Kidney tubule cell (primary cell): Measurements from ENCODE around the gene RELT.

Experiments used
- DNase-seq: peaks from one replicate; pipeline ENCODE4 v3.0.0-alpha.2; 2018; ENCODE audit warnings: low spot score

RELT gene

DNA sequence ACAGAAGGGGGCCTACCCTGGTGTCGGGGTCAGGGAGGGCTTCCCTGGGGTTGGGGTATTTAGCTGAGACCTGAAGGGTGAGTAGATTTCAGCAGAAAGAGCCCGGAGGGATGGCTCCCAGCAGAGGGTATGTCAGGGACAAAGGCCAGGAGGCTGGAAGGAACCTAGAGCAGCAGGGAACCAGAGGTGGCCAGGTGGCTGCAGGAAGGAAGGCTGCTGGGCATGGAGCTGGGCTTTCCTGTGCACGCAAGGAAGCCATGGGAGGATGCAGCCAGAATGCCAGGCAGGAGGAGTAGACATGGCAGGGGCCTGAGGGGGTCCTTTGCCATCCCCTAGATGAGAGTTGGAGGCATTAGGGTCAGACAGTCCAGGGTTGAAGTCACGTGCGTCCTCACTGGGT lies 27.4 kb upstream of the RELT start:
- DNase-seq = no peak

DNA sequence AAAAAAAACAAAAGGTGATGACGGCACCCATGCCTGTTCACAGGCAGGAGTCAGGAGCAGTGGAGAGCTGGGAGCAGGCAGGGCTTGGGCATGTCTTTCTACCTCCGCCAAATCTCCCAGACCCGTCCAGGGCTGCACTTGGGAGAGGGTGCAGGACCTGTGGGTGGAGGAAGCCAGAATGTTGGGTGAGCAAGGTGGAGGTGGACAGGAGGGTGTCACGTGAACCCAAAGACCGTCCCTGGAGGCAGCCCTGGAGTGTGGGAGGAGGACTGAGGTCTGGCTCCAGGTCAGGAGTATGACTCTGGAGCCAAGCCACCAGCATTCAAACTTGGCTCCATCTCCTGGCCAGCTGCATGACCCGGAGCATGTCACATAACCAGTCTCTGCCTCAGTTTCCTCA lies 26.6 kb upstream of the RELT start:
- DNase-seq = no peak

DNA sequence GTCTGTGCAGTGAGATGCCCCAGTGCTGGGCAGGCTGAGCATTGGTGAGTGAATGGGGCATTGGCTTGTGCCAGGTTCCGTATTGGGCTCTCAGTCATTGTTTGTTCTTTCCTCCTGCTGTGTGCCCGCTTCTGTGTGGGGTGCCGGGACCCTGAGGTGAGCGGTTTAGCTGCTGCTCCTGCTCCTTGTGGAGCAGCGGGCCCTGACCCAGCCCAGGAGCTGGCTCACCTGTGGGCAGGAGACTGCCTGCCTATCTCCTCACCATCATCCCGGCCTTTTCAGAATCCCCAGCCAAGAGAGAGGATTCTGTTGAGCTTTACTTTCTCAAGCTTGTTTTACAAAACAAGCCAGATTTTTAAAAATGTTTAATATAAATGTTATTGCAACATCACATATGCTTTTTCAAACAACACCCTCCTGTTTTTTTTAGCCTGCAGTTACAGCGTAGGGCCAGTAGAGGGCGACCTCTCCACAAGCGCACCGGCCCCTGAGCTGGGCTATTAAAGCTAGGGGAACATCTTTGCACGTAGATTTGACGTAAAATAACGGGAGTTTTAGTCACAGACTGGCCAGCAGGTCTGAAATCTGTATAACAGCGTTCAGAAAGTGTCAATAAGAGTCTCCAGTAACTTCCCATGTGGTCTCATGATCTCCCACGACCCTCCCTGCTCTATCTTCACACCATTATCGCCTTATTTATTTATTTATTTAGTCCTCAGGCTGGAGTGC lies 25.1 kb upstream of the RELT start:
- peak; percentile 70 for DNase-seq

DNA sequence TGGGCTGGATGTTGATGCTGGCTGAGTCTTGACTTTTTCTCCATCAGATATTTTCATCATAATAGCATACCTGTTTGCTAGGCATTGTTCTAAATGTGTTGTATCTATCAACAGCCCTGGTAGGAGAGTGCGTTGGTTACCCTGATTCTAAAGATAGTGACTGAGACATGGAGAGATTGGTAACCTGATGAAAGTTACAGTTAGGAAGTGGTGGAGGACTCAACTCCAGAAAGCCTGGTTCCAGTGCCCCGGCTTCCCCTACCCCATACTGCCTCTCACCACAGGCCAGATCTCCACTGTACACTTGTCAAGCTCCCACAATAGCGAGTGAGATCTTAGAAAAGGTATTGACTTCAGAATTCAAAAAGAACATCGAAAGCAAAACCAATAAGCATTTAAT lies 22.8 kb upstream of the RELT start:
- no peak for DNase-seq

DNA sequence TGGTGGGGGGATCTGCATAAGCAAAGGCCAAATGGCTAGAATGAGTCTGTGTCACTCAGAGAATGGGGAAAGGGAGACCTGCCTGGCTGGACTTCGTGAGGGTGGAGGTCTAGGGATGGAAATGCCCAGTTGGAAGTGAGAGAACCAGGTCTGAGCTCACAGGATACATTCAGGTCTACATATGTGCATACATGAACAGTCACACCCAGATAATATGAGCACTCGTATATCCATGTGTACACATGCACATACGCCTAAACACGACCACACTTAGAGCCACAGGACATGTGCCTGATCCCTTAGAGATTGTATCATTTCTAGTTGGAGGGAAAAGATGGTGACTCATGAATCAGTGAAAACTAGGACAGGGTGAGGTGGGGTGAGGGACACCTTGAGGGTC lies 21.1 kb upstream of the RELT start:
- no peak for DNase-seq

DNA sequence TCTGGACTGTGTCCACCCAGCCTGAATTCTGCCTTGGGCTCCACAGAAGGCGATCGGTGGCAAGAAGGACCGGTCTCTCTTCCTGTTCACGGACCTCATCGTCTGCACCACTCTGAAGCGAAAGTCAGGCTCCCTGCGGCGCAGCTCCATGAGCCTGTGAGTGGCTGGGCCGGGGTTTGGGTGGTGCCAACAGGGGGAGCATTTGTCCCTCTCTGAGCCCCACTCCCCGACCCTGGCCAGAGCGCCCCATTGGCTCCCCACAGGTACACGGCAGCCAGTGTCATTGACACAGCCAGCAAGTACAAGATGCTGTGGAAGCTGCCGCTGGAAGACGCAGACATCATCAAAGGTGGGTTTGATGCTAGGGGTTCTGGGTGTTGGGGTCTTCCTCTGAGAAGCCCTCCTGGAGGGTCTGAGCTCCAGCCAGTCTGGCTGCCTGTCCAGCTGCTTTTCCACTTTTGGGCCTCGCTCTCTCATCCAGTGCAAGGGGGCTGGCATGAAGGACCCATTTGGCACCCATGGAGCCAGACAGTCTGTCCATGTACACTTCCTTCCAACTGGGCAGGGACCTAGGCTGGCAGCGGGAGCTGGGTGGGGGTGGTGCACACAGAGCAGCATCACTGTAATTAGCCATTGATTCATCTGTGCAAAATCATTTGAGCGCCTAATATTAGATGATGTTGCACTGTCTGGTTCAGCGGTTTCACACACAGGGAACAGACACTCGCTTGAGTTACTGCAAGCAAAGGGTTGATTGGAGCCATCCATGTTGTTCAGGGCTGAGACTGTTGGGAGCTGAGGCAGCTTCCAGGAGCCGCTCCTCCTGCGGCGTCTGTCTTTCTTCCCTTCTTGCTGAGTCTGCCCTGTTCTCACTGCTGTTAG lies 19.0 kb upstream of the RELT start:
- DNase-seq = no peak

DNA sequence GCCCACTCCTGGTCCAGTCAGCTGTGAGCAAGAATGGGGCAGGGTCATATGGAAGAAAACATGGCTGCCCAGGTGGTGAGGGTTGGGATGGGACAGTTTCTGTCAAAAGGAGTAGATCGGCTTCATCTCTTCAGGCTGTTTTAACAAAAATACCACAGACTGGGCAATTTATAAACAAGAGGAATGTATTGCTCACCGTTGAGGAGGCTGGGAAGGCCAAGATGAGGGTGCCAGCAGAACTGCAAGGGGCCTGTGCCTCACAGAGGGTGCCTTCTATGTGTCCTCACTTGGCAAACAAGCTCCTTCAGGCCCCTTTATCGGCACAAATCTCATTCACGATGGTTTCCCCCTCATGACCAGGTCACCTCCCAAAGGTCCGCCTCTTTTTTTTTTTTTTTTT lies 18.1 kb upstream of the RELT start:
- DNase-seq = no peak

DNA sequence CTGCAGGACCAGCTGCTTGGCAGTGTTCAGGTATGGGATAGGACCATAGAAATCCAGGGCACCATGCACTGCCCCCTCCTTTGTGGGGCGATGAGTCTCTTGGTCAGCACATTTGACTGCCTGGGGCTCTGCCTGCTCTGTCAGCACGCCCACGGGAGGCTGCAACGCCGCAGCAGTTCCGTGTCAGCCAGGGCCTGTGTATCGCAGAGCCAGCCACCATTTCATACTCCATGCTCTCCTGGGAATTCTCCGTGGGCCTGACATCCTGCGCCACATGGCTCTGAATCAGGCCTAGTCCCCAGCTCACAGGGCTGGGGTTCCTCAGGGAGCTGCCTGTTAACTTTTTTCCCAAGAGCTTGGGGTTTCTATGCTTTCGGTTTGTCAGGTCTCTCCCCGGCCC lies 16.9 kb upstream of the RELT start:
- DNase-seq = no peak

DNA sequence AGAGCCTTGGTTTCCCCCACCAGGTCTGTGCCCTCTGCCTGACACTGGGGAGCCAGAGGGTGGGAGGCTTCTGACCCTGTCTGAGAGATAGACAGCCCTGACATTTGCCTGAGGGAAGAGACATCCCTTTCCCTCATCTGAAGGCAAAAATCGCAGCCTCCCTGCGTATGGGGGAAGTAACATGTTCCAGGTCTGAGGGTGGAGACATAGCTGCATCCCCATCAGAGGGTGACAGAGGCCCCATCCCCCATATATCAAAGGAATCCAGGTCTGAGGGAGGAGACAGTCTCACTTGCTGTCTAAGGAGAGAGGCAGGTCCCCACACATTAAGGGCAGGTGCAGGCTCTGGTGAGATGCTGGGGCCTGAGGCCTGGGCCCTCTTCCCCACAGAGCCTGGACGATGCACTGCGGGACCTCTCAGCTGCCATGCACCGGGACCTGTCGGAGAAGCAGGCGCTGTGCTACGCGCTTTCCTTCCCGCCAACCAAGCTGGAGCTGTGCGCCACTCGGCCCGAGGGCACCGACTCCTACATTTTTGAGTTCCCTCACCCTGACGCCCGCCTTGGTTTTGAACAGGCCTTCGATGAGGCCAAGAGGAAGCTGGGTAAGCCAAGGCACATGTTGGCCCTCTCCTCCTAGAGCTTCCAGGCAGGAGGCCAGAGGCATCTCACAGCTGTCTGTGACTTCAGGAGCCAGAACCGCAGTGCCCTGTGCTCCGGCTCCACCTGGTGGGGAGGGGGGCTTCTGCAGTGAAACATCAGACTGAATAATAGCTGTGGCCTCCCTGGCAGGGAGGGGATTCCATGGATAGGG lies 16.1 kb upstream of the RELT start:
- no peak for DNase-seq

DNA sequence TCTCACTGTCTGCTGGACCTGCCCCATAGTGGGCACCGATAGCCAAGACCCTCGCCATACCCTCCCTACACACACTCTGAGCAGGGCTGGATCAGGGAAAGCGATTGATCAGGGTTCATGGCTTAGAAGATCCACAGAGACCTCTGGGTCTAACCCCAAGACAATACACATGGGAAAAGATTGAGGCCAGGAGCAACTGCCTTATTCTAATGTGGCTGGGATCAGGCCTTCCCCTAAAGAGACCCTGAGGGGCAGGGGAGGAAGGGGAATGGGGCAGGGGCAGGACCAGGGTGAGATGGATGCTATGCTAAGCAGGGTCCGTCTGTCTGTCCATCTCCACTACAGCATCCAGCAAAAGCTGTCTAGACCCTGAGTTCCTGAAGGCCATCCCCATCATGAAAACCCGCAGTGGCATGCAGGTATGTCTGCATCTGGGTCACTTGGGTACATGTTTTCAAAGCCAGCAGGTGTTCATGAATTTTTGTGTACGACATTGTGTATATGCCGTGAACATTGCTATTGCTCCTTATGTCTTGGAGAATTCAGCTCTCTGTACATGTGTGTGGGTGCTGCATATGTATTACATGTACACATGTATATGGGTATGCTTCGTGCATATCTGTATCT lies 15.3 kb upstream of the RELT start:
- DNase-seq = no peak

DNA sequence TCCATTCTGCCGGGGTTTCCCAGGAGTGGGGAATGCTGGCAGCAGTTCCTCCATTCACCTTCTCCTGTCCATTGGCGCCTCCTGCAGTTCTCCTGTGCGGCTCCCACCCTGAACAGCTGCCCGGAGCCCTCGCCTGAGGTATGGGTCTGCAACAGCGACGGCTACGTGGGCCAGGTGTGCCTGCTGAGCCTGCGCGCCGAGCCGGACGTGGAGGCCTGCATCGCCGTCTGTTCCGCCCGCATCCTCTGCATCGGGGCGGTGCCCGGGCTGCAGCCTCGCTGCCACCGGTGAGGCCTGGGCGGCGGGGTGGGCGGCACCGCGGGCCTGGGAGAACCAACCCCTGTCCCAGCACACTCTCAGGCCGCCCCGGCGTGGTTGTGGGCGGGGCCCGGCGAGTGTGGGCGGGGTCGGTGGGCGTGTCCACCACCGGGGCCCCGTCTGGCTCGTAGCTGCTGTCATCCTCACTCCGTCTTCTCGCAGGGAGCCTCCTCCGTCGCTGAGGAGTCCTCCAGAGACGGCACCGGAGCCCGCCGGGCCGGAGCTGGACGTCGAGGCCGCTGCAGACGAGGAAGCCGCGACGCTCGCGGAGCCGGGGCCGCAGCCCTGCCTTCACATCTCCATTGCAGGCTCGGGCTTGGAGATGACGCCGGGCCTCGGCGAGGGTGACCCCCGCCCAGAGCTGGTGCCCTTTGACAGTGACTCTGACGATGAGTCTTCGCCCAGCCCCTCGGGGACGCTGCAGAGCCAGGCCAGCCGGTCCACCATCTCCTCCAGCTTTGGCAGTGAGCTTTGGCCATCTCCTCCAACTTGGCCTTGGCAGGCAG lies 14.0 kb upstream of the RELT start:
- DNase-seq = no peak

DNA sequence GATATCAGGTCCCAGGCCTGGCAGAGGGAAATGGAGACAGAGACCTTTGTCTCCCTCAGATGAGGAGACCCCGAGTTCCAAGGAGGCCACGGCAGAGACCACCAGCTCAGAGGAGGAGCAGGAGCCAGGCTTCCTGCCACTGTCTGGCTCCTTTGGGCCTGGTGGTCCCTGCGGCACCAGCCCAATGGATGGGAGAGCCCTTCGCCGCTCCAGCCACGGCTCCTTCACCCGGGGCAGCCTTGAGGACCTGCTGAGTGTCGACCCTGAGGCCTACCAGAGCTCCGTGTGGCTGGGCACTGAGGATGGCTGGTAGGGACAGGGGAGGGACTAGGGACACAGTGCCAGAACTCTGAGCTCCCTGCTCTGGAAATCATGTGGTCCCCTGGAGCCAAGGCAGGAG lies 13.1 kb upstream of the RELT start:
- no peak for DNase-seq

DNA sequence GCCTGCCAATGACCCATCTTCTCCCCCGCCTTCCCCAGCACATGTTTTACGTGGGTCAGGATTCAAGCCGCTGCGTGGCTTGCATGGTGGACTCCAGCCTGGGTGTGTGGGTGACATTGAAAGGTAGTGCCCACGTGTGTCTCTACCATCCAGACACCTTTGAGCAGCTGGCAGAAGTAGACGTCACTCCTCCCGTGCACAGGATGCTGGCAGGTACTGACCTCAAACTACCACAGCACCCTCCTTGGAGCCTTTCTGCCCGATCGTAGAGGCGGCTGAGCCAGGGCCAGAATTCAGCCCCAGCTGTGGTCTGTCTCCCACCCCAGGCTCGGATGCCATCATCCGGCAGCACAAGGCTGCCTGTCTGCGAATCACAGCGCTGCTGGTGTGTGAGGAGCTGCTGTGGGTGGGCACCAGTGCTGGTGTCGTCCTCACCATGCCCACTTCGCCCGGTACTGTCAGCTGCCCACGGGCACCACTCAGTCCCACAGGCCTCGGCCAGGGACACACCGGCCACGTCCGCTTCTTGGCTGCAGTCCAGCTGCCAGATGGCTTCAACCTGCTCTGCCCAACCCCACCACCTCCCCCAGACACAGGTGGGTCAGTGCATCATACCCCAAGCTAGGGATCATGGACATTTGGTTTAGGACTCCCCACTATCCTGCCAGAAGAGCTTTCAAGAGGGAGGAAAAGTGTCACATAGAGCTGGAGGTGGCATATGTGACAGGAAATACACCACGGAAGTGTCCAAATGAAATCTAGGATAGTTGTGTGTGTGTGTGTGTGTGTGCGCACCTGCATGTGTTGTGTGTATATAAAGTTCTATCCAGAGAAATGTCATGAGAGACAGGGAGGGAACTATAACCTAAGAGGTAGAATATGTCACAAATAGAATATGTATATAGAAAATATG lies 10.6 kb upstream of the RELT start:
- no peak for DNase-seq

DNA sequence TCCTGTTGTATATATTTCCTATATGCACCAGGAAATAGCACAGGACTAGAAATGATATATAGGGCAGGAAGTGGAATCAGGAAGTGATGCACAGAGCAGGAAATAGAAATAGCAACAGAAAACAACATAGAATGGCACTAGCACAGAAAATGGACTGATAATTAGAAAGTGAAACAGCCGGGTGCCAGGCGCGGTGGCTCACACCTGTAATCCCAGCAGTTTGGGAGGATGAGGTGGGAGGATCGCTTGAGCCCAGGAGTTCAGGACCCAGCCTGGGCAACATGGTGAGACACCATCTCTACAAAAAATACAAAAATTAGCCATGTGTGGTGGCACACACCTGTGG lies 10.0 kb upstream of the RELT start:
- no peak for DNase-seq

DNA sequence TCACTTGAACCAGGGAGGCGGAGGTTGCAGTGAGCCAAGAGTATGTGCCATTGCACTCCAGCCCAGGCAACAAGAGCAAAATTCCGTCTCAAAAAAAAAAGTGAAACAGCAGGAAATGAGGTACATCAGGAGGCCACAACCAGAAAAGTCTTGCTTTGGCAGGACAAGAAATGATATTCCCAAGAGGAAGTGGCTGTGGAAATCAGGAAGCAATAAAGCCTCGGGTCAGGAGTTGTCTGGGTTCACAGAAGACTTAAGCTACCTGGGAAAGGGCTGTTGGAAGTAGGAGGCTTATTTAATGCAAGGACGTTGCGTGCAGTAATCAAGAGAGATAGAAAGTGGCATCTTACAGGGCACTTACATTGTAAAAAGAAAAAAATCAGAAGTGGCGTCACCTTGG lies 9.2 kb upstream of the RELT start:
- no peak for DNase-seq

DNA sequence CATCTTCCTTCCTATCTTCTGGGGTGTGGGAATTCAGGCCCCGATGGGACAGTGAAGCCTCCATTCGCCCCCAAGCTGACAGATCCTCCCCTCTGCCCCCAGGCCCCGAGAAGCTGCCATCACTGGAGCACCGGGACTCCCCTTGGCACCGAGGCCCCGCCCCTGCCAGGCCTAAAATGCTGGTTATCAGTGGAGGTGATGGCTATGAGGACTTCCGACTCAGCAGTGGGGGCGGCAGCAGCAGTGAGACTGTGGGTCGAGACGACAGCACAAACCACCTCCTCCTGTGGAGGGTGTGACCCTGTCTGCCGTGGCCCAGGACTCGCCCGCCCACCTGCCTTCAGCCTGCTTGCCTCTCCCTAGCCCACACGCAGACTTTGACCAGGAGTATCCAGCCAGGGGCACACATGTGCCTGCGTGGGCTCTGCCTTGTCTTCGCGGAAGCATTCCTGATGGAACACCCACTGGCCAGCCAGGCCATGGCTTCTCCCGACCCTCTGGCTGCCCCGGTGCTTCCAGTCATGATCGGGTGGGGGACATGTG lies 8.6 kb upstream of the RELT start:
- no peak for DNase-seq

DNA sequence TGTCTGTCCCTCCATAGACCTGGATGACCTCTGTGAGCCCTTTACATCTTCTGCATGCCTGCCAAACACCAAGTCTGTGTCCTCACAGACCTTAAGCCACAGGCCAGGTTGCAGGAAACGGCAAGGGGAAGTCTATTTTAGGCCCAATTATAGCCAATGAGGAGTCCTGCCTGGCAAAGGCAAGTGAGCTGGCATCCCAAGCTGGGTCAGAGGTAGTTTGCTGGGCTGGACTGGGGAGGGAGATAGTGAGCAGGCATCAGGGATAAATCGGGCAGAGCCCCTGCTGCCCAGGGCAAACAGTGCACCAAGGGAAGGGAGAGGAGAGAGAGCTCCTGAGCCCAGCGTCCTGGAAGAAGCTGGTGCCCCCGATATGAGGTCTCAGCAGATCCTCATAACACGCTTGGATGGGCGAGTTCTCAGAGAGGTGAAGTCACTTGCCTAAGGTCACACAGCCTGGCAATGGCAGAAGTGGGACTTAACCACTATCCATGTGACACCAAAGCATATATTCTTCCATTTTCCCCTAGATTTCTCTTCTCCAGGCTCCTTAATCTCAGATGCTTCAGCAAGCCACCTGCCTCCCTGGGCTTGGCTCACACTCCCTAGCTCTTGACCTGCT lies 3.7 kb upstream of the RELT start:
- peak; percentile 52 for DNase-seq

DNA sequence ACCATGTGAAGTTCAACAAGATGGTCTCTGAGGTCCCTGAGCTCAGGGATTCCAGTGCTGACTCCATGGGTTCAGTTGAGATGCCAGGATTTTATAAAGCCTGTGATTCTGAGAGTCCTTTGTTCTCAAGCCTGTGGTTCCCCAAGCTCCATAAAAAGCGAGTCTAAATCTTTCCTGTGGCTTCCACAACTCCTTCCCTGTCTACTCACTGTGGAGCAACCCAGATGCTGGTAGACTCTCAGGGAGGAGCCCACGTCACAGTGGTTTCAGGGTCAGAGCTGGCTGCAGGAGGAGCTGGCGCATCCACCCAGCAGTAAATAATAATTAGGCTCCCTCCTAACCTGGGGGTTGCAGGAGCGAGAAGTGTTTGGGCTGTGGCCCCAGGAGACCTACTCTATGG lies 2.0 kb upstream of the RELT start:
- no peak for DNase-seq

DNA sequence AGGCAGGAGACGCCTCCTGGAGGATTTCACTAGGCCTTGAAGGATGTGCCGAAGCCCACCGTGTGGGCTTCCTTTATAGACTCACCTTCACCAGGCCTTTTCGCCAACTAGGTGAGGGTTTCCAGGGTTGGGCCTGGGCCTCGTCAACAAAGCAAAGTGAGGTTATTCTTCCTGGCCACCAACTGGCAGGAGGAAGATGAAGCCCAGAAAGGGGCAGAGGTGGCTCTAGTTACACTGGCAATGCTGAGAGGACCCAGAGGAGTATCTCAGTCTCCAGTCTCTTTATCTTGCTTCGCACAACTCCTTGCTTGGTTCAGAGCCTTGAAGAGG lies 404 bp upstream of the RELT start:
- no peak for DNase-seq
